ENCODE results near the gene ZNF462. TPM values are rescaled to one million over a fixed set of nuclear protein-coding genes. Genes with fewer than 3 reads are reported as not detected.

ZNF462 gene, protein sequence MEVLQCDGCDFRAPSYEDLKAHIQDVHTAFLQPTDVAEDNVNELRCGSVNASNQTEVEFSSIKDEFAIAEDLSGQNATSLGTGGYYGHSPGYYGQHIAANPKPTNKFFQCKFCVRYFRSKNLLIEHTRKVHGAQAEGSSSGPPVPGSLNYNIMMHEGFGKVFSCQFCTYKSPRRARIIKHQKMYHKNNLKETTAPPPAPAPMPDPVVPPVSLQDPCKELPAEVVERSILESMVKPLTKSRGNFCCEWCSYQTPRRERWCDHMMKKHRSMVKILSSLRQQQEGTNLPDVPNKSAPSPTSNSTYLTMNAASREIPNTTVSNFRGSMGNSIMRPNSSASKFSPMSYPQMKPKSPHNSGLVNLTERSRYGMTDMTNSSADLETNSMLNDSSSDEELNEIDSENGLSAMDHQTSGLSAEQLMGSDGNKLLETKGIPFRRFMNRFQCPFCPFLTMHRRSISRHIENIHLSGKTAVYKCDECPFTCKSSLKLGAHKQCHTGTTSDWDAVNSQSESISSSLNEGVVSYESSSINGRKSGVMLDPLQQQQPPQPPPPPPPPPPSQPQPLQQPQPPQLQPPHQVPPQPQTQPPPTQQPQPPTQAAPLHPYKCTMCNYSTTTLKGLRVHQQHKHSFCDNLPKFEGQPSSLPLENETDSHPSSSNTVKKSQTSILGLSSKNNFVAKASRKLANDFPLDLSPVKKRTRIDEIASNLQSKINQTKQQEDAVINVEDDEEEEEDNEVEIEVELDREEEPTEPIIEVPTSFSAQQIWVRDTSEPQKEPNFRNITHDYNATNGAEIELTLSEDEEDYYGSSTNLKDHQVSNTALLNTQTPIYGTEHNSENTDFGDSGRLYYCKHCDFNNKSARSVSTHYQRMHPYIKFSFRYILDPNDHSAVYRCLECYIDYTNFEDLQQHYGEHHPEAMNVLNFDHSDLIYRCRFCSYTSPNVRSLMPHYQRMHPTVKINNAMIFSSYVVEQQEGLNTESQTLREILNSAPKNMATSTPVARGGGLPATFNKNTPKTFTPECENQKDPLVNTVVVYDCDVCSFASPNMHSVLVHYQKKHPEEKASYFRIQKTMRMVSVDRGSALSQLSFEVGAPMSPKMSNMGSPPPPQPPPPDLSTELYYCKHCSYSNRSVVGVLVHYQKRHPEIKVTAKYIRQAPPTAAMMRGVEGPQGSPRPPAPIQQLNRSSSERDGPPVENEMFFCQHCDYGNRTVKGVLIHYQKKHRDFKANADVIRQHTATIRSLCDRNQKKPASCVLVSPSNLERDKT (N-terminal part only)
- 1 to 10 TPM in 5 of 6 experiments, under 1 TPM in 1; 0.93 to 4.0 (median 2.9) TPM for total RNA-seq
- long read RNA-seq = 0 reads

DNA sequence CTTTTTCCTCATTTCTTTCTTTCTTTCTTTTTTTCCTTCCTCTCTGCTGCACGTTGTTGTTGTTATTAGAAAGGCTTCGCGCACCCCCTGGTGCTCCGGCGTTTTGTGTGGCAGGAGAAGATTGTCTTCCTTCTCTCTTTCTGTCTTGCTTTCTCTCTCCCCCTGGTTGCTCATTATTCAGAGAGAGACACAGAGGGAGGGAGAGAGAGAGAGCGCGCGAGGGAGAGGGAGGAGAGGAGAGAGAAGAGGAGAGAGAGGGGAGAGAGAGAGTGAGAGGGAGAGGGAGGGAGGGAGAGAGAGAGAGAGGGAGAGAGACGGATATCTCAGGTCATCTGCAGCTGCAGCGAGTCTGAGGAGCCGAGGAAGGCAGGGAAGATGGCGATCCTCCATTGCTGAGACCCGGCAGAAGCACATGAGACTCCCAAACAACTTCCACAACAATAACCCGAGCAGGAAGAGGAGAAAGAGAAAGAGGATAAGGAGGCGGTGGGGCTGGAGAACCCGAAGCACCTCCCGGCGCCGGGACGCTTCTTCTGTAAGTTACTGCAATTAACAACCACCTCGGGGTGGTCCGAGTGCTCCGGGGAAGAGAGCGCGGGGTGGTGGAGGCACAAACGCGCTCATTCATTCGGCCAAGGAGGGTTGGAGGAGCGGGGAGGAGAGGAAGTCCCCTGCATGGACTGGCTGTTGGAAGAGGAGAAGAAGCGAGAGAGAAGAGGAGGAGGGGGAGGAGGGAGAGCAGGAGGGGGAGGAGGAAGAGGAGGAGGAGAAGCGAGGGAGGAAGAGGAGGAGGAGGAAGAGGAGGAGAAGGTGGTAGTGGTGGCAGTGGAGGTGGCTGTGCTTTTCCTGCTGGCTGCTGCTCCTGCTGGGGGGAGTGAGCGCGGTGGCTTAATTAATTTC, at the start of gene ZNF462:
TSS of gene ZNF462 (plus strand) at position 346 of the 900 bp plus-strand sequence. CDS start 60,218 bp downstream, outside the sequence.
- Histone ChIP-seq H3K9me3 (no peaks in the 10 kb centered on the region), H3K4me1 (peaks cover 0 to 21% (median 1%) of the 10 kb centered on the region in 4 donors), H3K27me3 (peaks cover 0 to 20% of the 10 kb centered on the region in 2 donors), H3K36me3 (no peaks in the 10 kb centered on the region), H3K27ac (peak within 1 kb of the TSS; percentile 52 to 61 (median 57)), H3K4me3 (peak within 1 kb of the TSS; percentile 41 to 55 (median 49))
- 1% methylated on average over 33 of the region's 33 CpGs for WGBS (ENCODE audit: insufficient coverage, low coverage, low lambda C conversion rate, missing lambda C conversion rate)
- ATAC-seq (peak; percentile 14 to 32 (median 23)), DNase-seq (peak in 2 of 3 donors; percentile 27 to 51)
- intact Hi-C loops (cut with DNase I) = no loop called here
- no peak for TF ChIP-seq POLR2A (IDR thresholded peaks at IDR 0.05)
- TF ChIP-seq, protein P1, sequence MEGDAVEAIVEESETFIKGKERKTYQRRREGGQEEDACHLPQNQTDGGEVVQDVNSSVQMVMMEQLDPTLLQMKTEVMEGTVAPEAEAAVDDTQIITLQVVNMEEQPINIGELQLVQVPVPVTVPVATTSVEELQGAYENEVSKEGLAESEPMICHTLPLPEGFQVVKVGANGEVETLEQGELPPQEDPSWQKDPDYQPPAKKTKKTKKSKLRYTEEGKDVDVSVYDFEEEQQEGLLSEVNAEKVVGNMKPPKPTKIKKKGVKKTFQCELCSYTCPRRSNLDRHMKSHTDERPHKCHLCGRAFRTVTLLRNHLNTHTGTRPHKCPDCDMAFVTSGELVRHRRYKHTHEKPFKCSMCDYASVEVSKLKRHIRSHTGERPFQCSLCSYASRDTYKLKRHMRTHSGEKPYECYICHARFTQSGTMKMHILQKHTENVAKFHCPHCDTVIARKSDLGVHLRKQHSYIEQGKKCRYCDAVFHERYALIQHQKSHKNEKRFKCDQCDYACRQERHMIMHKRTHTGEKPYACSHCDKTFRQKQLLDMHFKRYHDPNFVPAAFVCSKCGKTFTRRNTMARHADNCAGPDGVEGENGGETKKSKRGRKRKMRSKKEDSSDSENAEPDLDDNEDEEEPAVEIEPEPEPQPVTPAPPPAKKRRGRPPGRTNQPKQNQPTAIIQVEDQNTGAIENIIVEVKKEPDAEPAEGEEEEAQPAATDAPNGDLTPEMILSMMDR (IDR thresholded peaks at IDR 0.05) = peak in 2 of 4 donors; percentile 23 to 29

DNA sequence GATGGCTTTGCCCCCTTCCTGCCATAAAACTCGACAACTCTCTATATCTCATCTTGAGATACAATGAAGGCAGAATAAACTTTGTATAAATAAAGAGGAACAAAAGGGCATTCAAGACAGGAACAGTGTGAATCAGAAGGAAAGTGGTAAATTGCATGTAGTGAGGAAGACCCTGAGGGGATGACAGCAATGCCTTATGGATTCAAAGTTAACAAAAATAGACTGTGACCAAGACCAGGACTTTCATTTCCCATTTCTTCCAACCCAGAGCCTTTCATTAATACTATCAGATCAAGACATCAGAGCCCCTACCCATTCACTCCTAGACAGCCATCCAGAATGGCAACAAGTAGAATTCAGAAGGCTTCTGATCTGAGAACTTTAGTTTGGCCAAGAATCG, 46.4 kb upstream of the ZNF462 start:
- Histone ChIP-seq H3K27me3 (no peaks in the 10 kb centered on the region), H3K36me3 (no peaks in the 10 kb centered on the region), H3K4me3 (no peak overlapping the region), H3K4me1 (no peaks in the 10 kb centered on the region), H3K9me3 (peaks cover 0 to 4% (median 0%) of the 10 kb centered on the region in 4 donors), H3K27ac (no peak overlapping the region)
- DNase-seq = no peak
- ATAC-seq = no peak
- intact Hi-C loops (cut with DNase I) = no loop called here
- TF ChIP-seq, protein P1 (IDR thresholded peaks at IDR 0.05) = no peak
- TF ChIP-seq POLR2A (IDR thresholded peaks at IDR 0.05) = no peak
- WGBS (ENCODE audit: insufficient coverage, low coverage, low lambda C conversion rate, missing lambda C conversion rate) = 23% methylated on average over 2 of the region's 2 CpGs

DNA sequence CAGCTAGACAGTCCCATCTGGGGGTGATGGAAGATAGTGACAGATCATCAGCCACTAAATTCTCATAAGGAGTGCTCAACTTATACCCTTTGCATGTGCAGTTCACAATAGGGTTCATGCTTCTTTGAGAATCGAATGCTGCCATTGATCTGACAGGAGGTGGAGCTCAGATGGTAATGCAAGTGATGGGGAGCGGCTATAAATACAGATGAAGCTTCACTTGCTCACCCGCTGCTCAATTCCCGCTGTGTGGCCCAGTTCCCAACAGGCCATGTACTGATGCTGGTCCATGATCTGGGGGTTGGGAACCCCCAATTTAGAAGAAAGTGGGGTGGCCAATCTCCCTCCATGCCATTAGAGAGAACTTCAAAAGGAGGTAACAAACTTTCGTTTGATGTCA, 44.9 kb upstream of the ZNF462 start:
- Histone ChIP-seq H3K9me3 (peaks cover 0 to 4% (median 0%) of the 10 kb centered on the region in 4 donors), H3K27me3 (no peaks in the 10 kb centered on the region), H3K4me1 (no peaks in the 10 kb centered on the region), H3K27ac (no peak overlapping the region), H3K4me3 (no peak overlapping the region), H3K36me3 (no peaks in the 10 kb centered on the region)
- 84% methylated on average over 5 of the region's 5 CpGs for whole genome bisulfite sequencing (ENCODE audit: insufficient coverage, low coverage, low lambda C conversion rate, missing lambda C conversion rate)
- DNase-seq (no peak), ATAC-seq (no peak)
- no peak for TF ChIP-seq POLR2A (IDR thresholded peaks at IDR 0.05)
- TF ChIP-seq, protein P1 (IDR thresholded peaks at IDR 0.05) = no peak
- intact Hi-C loops (cut with DNase I) = no loop called here
